GM18498 (cell line): ENCODE data around the gene HOXD12.

Source experiments
- ATAC-seq: cut with Tn5 transposase; IDR thresholded peaks from one replicate; pipeline ENCODE4 v1.9.1; 2021; ENCODE audit warnings: mild to moderate bottlenecking, moderate library complexity; ENCODE audit not compliant: unreplicated experiment

Gene HOXD12

DNA sequence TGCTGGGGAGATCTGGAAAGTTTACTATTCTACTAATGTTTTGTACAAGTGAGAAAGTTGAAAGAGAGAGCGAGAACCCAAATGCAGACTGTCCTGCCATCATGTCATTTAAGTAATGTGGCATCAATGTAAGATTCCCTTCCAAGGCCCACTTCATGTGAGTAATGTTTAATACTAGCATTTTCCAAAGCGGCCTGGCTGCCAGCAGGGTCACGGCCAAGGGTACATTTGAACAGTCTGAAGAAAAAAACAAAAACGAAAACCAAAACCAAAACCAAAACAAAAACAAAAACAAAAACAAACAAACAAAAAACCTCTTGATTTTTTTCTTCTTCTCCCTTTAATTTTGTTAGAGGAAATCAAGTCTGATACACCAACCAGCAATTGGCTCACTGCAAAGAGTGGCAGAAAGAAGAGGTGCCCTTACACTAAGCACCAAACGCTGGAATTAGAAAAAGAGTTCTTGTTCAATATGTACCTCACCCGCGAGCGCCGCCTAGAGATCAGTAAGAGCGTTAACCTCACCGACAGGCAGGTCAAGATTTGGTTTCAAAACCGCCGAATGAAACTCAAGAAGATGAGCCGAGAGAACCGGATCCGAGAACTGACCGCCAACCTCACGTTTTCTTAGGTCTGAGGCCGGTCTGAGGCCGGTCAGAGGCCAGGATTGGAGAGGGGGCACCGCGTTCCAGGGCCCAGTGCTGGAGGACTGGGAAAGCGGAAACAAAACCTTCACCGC lies 19.2 kb downstream of the HOXD12 start:
- ATAC-seq, result no peak

- ATAC-seq, result no peak
Measured at GRCh38 chr2:176120364-176121189, 21.0 kb downstream of the HOXD12 start.

- no peak for ATAC-seq
Measured at GRCh38 chr2:176121190-176122051, 21.8 kb downstream of the HOXD12 start.

DNA sequence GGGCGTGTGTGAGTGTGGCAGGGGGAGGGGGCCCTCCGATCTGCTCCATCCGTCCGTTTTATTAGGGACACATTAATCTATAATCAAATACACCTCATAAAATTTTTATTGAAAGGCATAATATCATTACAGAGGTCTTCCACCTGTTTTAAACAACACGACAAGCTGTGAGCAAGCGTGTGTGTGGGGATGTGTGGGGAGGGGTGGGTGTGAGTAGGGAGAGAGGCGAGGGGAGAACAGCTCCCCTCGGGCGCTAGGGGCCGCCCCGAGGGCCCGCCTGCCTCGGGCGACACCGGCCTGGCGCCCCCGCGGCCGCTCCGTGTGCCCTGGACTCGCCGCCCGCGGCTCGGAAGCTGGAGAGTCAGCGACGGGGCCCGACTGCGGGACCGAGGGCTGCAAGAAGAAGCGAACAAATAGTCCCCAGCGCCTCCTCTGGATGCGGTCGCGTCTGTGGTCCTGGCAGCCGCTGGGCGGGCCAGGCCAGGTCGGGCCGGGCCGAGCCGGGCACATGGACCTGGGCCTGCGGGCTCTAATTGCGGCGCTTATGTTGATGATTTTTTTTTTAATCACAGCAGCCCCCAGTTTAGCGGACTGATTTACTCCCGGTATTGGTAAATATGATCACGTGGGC lies 22.6 kb downstream of the HOXD12 start:
- ATAC-seq, result no peak

- no peak for ATAC-seq
Measured at GRCh38 chr2:176122683-176123410, 23.3 kb downstream of the HOXD12 start, which contains the start of gene HOXD9. TSS of gene HOXD9 (plus strand) at chr2:176122719. CDS start at chr2:176122769, 50 bp downstream.

GRCh38 chr2:176123411-176124109 lies 24.0 kb downstream of the HOXD12 start:
- ATAC-seq, result no peak

DNA sequence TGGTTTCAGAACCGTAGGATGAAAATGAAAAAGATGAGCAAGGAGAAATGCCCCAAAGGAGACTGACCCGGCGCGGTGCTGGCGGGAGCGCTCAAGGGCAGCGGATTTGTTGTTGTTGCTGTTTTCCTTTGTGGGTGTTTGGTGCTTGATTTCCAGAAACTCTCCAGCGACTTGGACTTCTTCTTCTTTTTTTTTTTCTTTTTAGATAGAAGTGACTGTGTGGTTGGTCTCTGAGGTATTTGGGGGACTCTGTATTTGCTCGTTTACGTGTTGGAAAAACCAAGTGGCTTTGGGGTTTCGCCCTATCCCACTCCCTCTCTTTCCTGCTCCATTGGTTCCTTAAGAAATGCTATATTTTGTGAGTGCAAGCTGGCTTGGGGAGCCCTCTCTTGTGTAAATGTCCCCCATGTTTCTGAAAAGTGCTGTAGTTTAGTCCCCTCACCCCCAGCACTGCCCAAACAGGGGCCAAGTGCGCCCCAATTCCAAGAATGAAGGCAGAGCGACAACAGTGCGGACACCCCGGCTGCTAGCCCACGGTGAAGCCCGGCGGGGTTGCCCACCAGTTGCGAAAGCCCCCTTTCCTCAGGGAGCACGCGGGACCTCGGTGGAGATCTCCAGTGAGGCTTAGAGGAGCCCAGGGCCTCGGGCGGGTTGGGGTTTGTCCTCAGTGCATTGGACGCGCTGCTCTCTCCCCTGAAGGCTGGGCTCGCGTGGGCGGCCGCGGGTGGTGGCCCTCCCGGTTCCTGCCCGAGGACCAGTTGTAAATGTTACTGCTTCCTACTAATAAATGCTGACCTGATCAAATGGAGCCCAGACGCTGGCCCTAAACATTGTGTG lies 24.7 kb downstream of the HOXD12 start:
- ATAC-seq, result no peak

- no peak for ATAC-seq
Measured at GRCh38 chr2:176124947-176125771, 25.6 kb downstream of the HOXD12 start.

GRCh38 chr2:176125772-176126054 lies 26.1 kb downstream of the HOXD12 start:
- no peak for ATAC-seq

DNA sequence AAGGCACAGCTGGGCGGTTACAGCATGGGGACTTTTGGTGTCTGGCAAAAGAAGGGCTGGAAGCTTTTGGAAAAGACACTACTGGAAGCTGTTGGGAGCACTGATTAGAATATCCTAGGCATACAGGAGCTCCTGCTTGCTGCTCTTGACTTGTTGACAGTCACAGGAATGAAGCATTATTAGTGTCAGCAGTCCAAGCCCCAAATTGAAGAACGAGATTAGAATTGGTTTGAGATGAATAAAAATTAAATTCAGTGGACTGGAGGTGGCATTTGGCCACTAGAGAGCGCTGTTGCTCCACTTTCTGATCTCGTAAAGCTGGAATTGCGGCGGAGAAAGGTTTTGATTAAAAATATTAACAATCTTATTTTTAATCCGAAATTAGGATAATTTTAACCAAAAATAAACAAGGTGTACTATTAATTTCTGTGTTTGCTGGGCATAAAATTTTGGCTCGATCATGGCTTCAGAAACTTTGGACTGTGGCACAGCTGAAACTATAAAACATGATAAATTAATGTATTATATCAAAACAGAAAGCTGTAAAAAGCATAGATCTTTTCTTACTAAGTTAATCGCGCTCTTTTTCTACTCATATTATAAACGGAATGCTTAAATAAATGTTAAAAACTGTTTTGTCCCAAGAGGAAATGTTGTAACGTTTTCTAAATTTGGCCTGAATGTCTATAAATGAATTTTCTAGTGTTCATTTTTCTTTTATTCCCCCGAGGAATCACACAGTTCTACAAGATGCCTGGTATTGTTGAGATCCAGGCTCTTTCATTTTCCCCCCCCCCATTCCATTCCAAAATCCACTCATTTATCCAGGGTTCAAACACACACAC lies 27.6 kb downstream of the HOXD12 start:
- ATAC-seq, result no peak

GRCh38 chr2:176127774-176128072 lies 28.1 kb downstream of the HOXD12 start:
- ATAC-seq, result no peak

DNA sequence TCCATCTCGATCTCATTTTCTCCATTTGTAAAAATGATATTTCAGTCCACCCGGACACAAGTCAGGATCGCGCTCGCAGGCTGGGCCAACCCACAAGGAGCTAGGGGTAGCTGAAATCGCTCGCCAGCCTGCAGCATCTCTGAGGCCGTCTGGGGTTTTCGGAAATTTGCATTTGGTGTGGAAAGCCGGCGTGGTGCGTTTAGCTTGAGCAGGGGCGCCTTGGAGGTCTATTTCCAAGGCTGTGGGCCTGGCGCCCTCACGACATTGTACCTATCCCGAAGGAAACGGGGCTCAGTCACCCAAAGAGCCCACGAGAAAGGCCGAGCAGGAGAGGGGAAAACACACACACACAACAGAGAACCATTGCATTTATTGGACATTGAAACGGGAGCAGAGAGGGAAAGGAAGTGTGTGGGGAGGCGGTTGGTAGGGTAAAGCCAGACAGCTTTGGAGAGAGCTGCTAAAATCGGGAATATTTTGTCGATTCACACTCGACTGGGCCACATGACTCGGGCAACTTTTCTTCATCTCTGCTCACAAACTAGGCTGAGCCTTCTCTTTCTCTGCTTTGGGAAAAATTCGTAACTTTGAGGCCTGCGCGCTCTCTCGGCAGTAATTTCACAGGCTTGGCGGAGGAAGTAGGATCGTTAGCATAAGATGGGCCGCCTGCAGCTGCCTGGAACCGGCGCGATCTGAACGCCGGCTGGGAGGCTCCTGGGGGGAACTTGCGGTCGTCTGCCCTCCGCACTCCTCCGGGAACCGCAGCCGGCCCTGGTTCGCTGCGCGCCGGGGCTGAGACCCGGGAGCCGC lies 28.8 kb downstream of the HOXD12 start:
- no peak for ATAC-seq

DNA sequence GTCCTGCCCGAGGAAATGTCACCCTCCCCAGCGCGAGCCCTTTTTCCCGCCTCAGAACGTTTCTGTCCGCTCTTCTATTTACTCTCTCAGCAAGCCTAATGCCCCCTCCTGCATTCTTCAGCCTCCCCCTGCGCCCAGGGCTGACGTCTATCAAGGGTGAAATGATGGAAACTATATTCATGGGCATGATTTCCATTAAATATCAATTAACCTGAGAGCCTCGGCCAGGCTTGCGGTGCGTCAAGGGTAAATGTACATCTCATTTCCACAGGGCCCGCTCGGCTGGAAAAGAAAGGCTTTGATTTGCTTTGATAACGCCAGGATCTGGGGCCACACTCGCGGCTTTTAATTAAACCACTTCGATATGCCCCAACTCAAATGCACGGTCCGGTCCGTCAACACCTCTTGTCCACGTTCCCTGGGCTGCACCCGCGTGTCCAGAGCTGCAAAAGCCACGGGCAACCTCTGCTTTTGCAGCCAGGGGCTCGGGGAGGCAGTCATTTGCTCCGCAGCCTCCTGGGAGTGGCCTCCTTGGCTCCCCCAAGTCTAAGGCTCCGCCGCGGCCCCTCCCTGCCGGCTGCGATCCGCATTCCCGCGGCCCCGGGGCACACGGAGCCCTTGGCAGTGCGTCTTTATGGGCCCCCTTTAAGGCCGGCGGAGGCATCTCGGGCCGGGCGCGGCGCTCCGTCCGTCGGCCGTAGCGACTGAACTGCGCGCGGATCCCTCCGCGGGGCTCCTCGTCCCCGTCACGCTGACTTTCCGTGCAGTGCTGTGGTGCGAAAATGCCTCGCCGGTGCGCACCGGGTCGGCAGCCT lies 29.6 kb downstream of the HOXD12 start, which contains the start of gene HOXD8:
TSS of gene HOXD8 (plus strand) at position 724 of the 815 bp plus-strand sequence. CDS start 662 bp downstream, outside the sequence.
- ATAC-seq, result no peak

DNA sequence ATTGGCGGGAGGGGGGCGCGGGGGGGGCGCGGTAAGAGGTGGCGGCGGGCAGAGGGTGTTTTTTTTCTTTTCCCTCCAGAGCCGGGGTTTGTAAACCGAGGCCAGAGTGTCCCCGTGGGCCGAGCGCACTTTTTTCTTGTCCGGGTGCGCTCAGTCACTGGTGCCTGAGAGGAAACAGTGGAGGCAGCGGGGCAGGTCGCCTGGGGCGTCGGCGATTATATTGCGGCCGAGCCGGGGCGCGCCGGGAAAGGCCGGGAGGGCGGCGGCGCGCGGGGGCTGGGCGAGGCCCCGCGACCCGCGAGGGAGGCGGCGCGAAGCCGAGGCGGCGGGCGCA lies 30.2 kb downstream of the HOXD12 start:
- ATAC-seq, result no peak

DNA sequence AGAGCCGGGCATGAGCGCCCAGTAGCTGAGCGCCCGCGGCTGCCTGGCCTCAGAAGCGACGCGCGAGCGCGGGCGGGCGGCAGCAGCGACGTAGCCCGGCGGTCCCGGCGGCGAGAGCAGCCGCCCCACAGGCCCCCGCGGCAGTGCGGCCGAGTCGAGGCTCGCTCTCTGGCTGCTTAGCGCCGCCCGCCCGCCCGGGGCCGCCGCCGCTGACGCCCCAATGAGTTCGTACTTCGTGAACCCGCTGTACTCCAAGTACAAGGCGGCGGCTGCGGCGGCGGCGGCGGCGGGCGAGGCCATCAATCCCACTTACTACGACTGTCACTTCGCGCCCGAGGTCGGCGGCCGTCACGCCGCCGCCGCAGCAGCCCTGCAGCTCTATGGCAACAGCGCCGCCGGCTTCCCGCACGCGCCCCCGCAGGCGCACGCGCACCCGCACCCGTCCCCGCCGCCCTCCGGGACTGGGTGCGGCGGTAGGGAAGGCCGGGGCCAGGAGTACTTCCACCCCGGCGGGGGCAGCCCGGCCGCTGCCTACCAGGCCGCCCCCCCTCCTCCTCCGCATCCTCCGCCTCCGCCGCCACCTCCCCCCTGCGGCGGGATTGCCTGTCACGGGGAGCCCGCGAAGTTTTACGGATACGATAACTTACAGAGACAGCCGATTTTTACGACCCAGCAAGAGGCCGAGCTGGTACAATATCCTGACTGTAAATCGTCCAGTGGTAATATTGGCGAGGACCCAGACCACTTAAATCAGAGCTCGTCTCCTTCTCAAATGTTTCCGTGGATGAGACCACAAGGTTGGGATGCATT lies 30.8 kb downstream of the HOXD12 start:
- ATAC-seq, result no peak
